Measurements from ENCODE around the gene IQSEC1.

The IQSEC1 gene

DNA sequence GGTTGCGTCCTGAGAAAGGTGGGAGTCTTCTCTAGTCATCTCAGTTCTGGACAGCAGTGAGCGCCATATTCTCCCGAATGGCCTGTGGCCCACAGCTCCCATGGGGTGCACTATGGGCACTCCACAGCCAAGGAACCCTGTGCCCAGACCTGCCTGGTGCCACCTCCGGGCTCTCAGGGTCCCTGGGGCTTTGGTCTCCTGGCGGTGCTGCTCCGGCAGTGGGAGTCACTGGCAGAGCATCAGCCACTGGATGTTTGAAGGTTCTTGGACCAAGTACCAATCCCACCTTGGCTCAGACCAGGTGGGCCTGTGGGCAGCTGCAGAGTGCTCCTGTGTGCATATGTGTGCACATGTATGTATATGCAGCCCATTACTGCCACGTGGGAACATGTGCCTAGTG is 163.5 kb downstream of the IQSEC1 start:
- in situ Hi-C loops (cut with MboI; ENCODE audit: low sequenced_read_pairs, unreplicated experiment) = no loop called here
- DNase-seq (ENCODE audit: low spot score) = no peak
- TF ChIP-seq CTCF (IDR thresholded peaks at IDR 0.05; ENCODE audit: borderline replicate concordance, control extremely low read depth, extremely low read depth, insufficient read depth, missing control alignments) = no peak

- no peak for DNase-seq (ENCODE audit: low spot score)
- in situ Hi-C loops (cut with MboI; ENCODE audit: low sequenced_read_pairs, unreplicated experiment) = no loop called here
- no peak for TF ChIP-seq CTCF (IDR thresholded peaks at IDR 0.05; ENCODE audit: borderline replicate concordance, control extremely low read depth, extremely low read depth, insufficient read depth, missing control alignments)
Measured at GRCh38 chr3:12908859-12909258, 164.4 kb downstream of the IQSEC1 start.

- no peak for DNase-seq (ENCODE audit: low spot score)
- in situ Hi-C loops (cut with MboI; ENCODE audit: low sequenced_read_pairs, unreplicated experiment) = no loop called here
- TF ChIP-seq CTCF (IDR thresholded peaks at IDR 0.05; ENCODE audit: borderline replicate concordance, control extremely low read depth, extremely low read depth, insufficient read depth, missing control alignments) = no peak
Measured at GRCh38 chr3:12908136-12908730, 165.0 kb downstream of the IQSEC1 start.

DNA sequence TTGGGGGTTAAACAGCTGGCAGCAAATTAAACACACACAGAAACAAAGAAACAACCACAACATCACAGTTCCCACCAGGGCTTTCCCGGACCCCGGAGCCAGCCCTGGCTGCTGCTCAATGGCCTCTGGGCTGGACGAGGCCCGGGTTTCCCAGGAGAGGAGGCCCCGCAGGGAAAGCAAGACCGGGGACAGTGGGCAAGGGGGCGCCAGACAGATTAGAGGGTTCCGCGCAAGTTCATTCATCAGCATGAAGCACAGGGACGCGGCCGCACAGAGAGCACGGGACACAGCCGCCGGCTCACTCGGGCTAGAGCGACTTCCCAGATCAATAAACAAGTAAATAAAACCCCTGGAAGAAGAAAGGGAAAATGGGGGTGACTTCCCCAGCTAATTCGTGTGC is 165.5 kb downstream of the IQSEC1 start:
- DNase-seq (ENCODE audit: low spot score) = no peak
- TF ChIP-seq CTCF (IDR thresholded peaks at IDR 0.05; ENCODE audit: borderline replicate concordance, control extremely low read depth, extremely low read depth, insufficient read depth, missing control alignments) = no peak
- in situ Hi-C loops (cut with MboI; ENCODE audit: low sequenced_read_pairs, unreplicated experiment) = no loop called here

DNA sequence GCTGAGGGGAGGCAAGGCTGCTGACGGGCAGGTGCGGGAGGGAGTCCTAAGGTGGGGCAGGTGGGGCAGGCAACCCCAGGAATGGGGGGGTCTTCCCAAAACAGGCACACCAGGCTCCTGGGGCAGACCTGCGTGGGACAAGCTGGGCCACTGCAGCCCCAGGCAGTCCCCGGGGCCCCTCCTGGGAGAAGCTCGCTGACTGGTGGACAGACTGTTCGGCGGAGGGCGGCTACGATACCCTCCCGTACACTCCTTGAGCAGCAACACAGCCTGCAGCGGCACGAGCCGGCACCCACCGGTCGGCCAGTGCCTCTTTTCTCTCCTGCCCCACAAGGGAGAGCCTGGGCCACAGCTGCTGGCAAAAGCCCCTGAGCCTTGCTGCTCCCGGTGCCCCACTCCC is 165.9 kb downstream of the IQSEC1 start:
- DNase-seq (ENCODE audit: low spot score) = no peak
- no peak for TF ChIP-seq CTCF (IDR thresholded peaks at IDR 0.05; ENCODE audit: borderline replicate concordance, control extremely low read depth, extremely low read depth, insufficient read depth, missing control alignments)
- in situ Hi-C loops (cut with MboI; ENCODE audit: low sequenced_read_pairs, unreplicated experiment) = no loop called here

GRCh38 chr3:12906916-12907290 is 166.3 kb downstream of the IQSEC1 start:
- in situ Hi-C loops (cut with MboI; ENCODE audit: low sequenced_read_pairs, unreplicated experiment) = no loop called here
- no peak for DNase-seq (ENCODE audit: low spot score)
- no peak for TF ChIP-seq CTCF (IDR thresholded peaks at IDR 0.05; ENCODE audit: borderline replicate concordance, control extremely low read depth, extremely low read depth, insufficient read depth, missing control alignments)

All from GM13976 (cell line).